Mesenchymal stem cell (in vitro differentiated cells and primary cell): ENCODE results near the gene GATA2.

Experiments used
- DNase-seq: peaks from one replicate; pipeline ENCODE4 v3.0.0-alpha.2; 2013
- H2AFZ ChIP-seq: one replicate; pipeline ENCODE4 v1.6.1; 2013; ENCODE audit warnings: low read depth, mild to moderate bottlenecking, control low read depth, inconsistent platforms, low read length, moderate library complexity
- H2AK5ac ChIP-seq: 2 replicates; pipeline ENCODE4 v1.6.1; 2013; ENCODE audit warnings: low read length, moderate library complexity, mild to moderate bottlenecking, inconsistent platforms; ENCODE audit not compliant: severe bottlenecking
- H2BK120ac ChIP-seq: one replicate; pipeline ENCODE4 v1.6.1; 2013; ENCODE audit warnings: low read depth, mild to moderate bottlenecking, inconsistent platforms, low read length, moderate library complexity
- H2BK12ac ChIP-seq, 2 experiments: one replicate each; pipeline ENCODE4 v1.6.1; 2013; ENCODE audit warnings: inconsistent platforms in 2 of 2, low read length in 2 of 2, mild to moderate bottlenecking in 2 of 2, moderate library complexity in 2 of 2, control low read depth in 1 of 2
- H2BK15ac ChIP-seq: one replicate; pipeline ENCODE4 v1.6.1; 2013; ENCODE audit warnings: mild to moderate bottlenecking, low read depth, inconsistent platforms; ENCODE audit not compliant: poor library complexity, severe bottlenecking
- H2BK5ac ChIP-seq: 2 replicates; pipeline ENCODE4 v1.6.1; 2013; ENCODE audit warnings: low read depth, mild to moderate bottlenecking, low read length, control low read depth, inconsistent platforms; ENCODE audit not compliant: poor library complexity, severe bottlenecking
- H3K14ac ChIP-seq, 2 experiments: one replicate each; pipeline ENCODE4 v1.6.1; 2013; ENCODE audit warnings: inconsistent platforms in 2 of 2, low read length in 2 of 2, control low read depth in 1 of 2, mild to moderate bottlenecking in 1 of 2, moderate library complexity in 1 of 2
- H3K18ac ChIP-seq, 2 experiments: one replicate each; pipeline ENCODE4 v1.6.1; 2013; ENCODE audit warnings: inconsistent platforms in 2 of 2, low read length in 2 of 2, control low read depth in 1 of 2, low read depth in 1 of 2, mild to moderate bottlenecking in 1 of 2
- H3K23ac ChIP-seq, 2 experiments: one replicate each; pipeline ENCODE4 v1.6.1; 2013; ENCODE audit warnings: inconsistent platforms in 2 of 2, low read length in 2 of 2, mild to moderate bottlenecking in 2 of 2, moderate library complexity in 2 of 2, control low read depth in 1 of 2
- H3K27ac ChIP-seq: 2 replicates; pipeline ENCODE4 v1.5.1; 2013; ENCODE audit warnings: mild to moderate bottlenecking, moderate library complexity, low read length, control low read depth, inconsistent platforms; ENCODE audit not compliant: poor library complexity, severe bottlenecking
- H3K27me3 ChIP-seq, 2 experiments: 2 replicates each; pipeline versions ENCODE4 v1.6.1 to v1.7.0; 2013; ENCODE audit warnings: low read length in 2 of 2, mild to moderate bottlenecking in 2 of 2, moderate library complexity in 2 of 2, control low read depth in 1 of 2, inconsistent platforms in 1 of 2; ENCODE audit not compliant: control insufficient read depth in 1 of 2, insufficient read depth in 1 of 2
- H3K36me3 ChIP-seq, 2 experiments: 2 replicates each; pipeline versions ENCODE4 v1.6.1 to v1.7.0; 2013; ENCODE audit warnings: low read length in 2 of 2, control low read depth in 1 of 2, inconsistent platforms in 1 of 2, low read depth in 1 of 2, mild to moderate bottlenecking in 1 of 2; ENCODE audit not compliant: insufficient read depth in 2 of 2, control insufficient read depth in 1 of 2
- H3K4ac ChIP-seq, 2 experiments: one replicate each; pipeline ENCODE4 v1.6.1; 2013; ENCODE audit warnings: inconsistent platforms in 2 of 2, low read length in 2 of 2, mild to moderate bottlenecking in 2 of 2, moderate library complexity in 2 of 2, control low read depth in 1 of 2, low read depth in 1 of 2
- H3K4me1 ChIP-seq: 2 replicates; pipeline ENCODE4 v1.6.1; 2013; ENCODE audit warnings: low read depth, low read length, control low read depth; ENCODE audit not compliant: control insufficient read depth, insufficient read depth
- H3K4me2 ChIP-seq: 2 replicates; pipeline ENCODE4 v1.6.1; 2013; ENCODE audit warnings: low read length, mild to moderate bottlenecking, inconsistent platforms; ENCODE audit not compliant: poor library complexity, severe bottlenecking
- H3K4me3 ChIP-seq, 2 experiments: 2 replicates each; pipeline versions ENCODE4 v1.5.1 to v1.7.0; 2013; ENCODE audit warnings: low read length in 2 of 2, mild to moderate bottlenecking in 2 of 2, control low read depth in 1 of 2, low read depth in 1 of 2; ENCODE audit not compliant: insufficient read depth in 1 of 2
- H3K79me1 ChIP-seq: replicated peaks from 2 replicates; pipeline ENCODE4 v1.6.1; 2013; ENCODE audit warnings: mild to moderate bottlenecking, control low read depth, low read length, inconsistent platforms; ENCODE audit not compliant: poor library complexity, severe bottlenecking
- H3K9ac ChIP-seq: 2 replicates; pipeline ENCODE4 v1.7.0; 2013; ENCODE audit warnings: mild to moderate bottlenecking, low read length, moderate library complexity
- H3K9me3 ChIP-seq: 2 replicates; pipeline ENCODE4 v1.7.0; 2013; ENCODE audit warnings: mild to moderate bottlenecking, low read length; ENCODE audit not compliant: control insufficient read depth
- H4K8ac ChIP-seq: one replicate; pipeline ENCODE4 v1.6.1; 2013; ENCODE audit warnings: inconsistent platforms, mild to moderate bottlenecking, low read length, moderate library complexity
- H4K91ac ChIP-seq: one replicate; pipeline ENCODE4 v1.6.1; 2013; ENCODE audit warnings: mild to moderate bottlenecking, low read length, inconsistent platforms
- WGBS: methylation state at CpG from one replicate; pipeline ENCODE4 v1.1.7; 2013; ENCODE audit warnings: mixed read lengths; 5-methylcytosine and 5-hydroxymethylcytosine counted together

GATA2 gene

GRCh38 chr3:128463771-128464170 lies 29.2 kb downstream of the GATA2 start:
- WGBS: 92% methylated on average over 10 of the region's 10 CpGs
- Histone ChIP-seq H3K4ac (no peak overlapping the region), H3K9me3 (no peaks in the 10 kb centered on the region), H3K79me1 (no peaks in the 10 kb centered on the region), H2BK120ac (no peak overlapping the region), H2AFZ (no peak overlapping the region), H3K18ac (no peak overlapping the region), H3K23ac (no peak overlapping the region), H3K27ac (no peak overlapping the region), H2BK15ac (no peak overlapping the region), H2AK5ac (no peak overlapping the region), H3K4me1 (no peaks in the 10 kb centered on the region), H3K36me3 (no peaks in the 10 kb centered on the region), H4K91ac (no peak overlapping the region), H3K14ac (no peak overlapping the region), H4K8ac (no peak overlapping the region), H3K27me3 (peaks cover 64 to 73% of the 10 kb centered on the region in 2 experiments), H3K4me3 (no peak overlapping the region), H2BK12ac (no peak overlapping the region), H2BK5ac (no peak overlapping the region), H3K4me2 (no peak overlapping the region), H3K9ac (no peak overlapping the region)
- DNase-seq: no peak

DNA sequence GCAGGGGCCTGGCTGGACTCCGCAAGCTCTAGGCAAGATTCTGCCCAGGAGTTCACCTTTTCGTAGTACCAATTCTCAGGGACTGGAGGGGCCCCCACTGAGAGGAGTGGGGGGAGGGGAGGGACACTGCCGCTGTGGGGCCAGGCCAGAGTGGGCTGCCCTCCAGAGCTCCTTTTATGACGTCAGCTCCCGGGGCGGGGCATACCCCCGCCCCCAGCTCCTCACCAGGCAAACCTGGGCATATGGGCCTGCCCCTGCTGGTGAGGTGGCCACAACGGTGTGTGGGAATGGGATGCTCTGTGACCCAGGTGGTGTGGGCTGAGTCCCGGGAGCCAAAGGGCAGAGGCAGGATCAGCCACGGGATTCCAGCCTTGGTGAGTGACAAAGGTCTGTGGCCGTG lies 29.6 kb downstream of the GATA2 start:
- DNase-seq: no peak
- Histone ChIP-seq H3K9me3 (no peaks in the 10 kb centered on the region), H3K23ac (no peak overlapping the region), H3K18ac (no peak overlapping the region), H3K27me3 (peaks cover 65 to 75% of the 10 kb centered on the region in 2 experiments), H2BK15ac (no peak overlapping the region), H3K79me1 (no peaks in the 10 kb centered on the region), H2AFZ (no peak overlapping the region), H3K4me1 (no peaks in the 10 kb centered on the region), H4K8ac (no peak overlapping the region), H3K27ac (no peak overlapping the region), H2BK5ac (no peak overlapping the region), H3K36me3 (no peaks in the 10 kb centered on the region), H3K14ac (no peak overlapping the region), H4K91ac (no peak overlapping the region), H2BK120ac (no peak overlapping the region), H3K9ac (no peak overlapping the region), H3K4me3 (no peak overlapping the region), H2BK12ac (no peak overlapping the region), H3K4me2 (no peak overlapping the region), H2AK5ac (no peak overlapping the region), H3K4ac (no peak overlapping the region)
- WGBS: 77% methylated on average over 11 of the region's 11 CpGs

DNA sequence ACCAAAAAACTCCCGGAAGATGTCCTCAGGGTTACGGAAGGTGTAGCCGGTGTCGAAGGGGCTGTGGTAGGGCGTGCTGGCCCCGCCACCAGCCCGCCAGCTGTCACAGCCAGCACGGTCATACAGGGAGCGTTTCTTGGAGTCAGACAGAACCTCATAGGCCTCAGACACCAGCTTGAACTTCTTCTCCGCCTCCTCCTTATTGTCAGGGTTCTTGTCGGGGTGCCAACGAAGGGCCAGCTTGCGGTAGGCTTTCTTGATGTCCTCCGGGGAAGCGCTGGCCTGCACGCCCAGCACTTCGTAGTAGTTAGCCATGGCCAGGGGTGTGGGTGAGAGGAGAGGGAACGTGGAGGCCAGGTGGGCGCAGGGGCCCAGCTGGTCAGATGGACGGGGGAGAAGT lies 30.1 kb downstream of the GATA2 start:
- H3K18ac ChIP-seq: no peak overlapping the region
- H3K4me3 ChIP-seq: no peak overlapping the region
- no peaks in the 10 kb centered on the region for H3K79me1 ChIP-seq
- H3K27ac ChIP-seq: no peak overlapping the region
- no peak overlapping the region for H3K9ac ChIP-seq
- H3K27me3 ChIP-seq: peaks cover 66 to 75% of the 10 kb centered on the region in 2 experiments
- no peak overlapping the region for H3K14ac ChIP-seq
- no peak overlapping the region for H2BK12ac ChIP-seq
- no peaks in the 10 kb centered on the region for H3K36me3 ChIP-seq
- H4K91ac ChIP-seq: no peak overlapping the region
- H2BK5ac ChIP-seq: no peak overlapping the region
- H2BK120ac ChIP-seq: no peak overlapping the region
- H3K9me3 ChIP-seq: no peaks in the 10 kb centered on the region
- no peaks in the 10 kb centered on the region for H3K4me1 ChIP-seq
- H3K4me2 ChIP-seq: no peak overlapping the region
- 88% methylated on average over 20 of the region's 20 CpGs for WGBS
- no peak overlapping the region for H4K8ac ChIP-seq
- no peak overlapping the region for H3K4ac ChIP-seq
- H2AFZ ChIP-seq: no peak overlapping the region
- H3K23ac ChIP-seq: no peak overlapping the region
- H2BK15ac ChIP-seq: no peak overlapping the region
- no peak for DNase-seq
- no peak overlapping the region for H2AK5ac ChIP-seq

GRCh38 chr3:128462341-128462910 lies 30.6 kb downstream of the GATA2 start:
- H3K4ac ChIP-seq: no peak overlapping the region
- H4K8ac ChIP-seq: no peak overlapping the region
- 91% methylated on average over 23 of the region's 23 CpGs for WGBS
- H3K4me2 ChIP-seq: no peak overlapping the region
- H3K9me3 ChIP-seq: no peaks in the 10 kb centered on the region
- no peak overlapping the region for H2AFZ ChIP-seq
- peaks cover 66 to 75% of the 10 kb centered on the region in 2 experiments for H3K27me3 ChIP-seq
- no peak overlapping the region for H3K23ac ChIP-seq
- no peaks in the 10 kb centered on the region for H3K36me3 ChIP-seq
- no peaks in the 10 kb centered on the region for H3K4me1 ChIP-seq
- H2BK15ac ChIP-seq: no peak overlapping the region
- H4K91ac ChIP-seq: no peak overlapping the region
- no peaks in the 10 kb centered on the region for H3K79me1 ChIP-seq
- H3K9ac ChIP-seq: no peak overlapping the region
- no peak overlapping the region for H2AK5ac ChIP-seq
- H2BK120ac ChIP-seq: no peak overlapping the region
- no peak for DNase-seq
- H2BK12ac ChIP-seq: no peak overlapping the region
- H2BK5ac ChIP-seq: no peak overlapping the region
- H3K27ac ChIP-seq: no peak overlapping the region
- H3K14ac ChIP-seq: no peak overlapping the region
- no peak overlapping the region for H3K18ac ChIP-seq
- no peak overlapping the region for H3K4me3 ChIP-seq
